HUES6 (cell line): Measurements from ENCODE around the gene REXO4.
A peak's percentile ranks its signal among the peaks of the same experiment; 100 is the strongest.

Source experiments
- H3K27ac ChIP-seq: 2 replicates; pipeline ENCODE4 v1.7.0; 2013; ENCODE audit warnings: low read depth, mild to moderate bottlenecking, low read length, inconsistent platforms
- H3K27me3 ChIP-seq: 2 replicates; pipeline ENCODE4 v1.6.1; 2013; ENCODE audit warnings: low read length; ENCODE audit not compliant: control insufficient read depth, insufficient read depth
- H3K36me3 ChIP-seq: 2 replicates; pipeline ENCODE4 v1.6.1; 2013; ENCODE audit warnings: low read length; ENCODE audit not compliant: control insufficient read depth, insufficient read depth
- H3K4me1 ChIP-seq: 2 replicates; pipeline ENCODE4 v1.6.1; 2013; ENCODE audit warnings: low read length; ENCODE audit not compliant: control insufficient read depth, insufficient read depth
- H3K4me3 ChIP-seq: 2 replicates; pipeline ENCODE4 v1.5.1; 2013; ENCODE audit warnings: low read depth, low read length
- H3K9ac ChIP-seq: one replicate; pipeline ENCODE4 v1.6.1; 2013; ENCODE audit warnings: mild to moderate bottlenecking, low read length
- H3K9me3 ChIP-seq: 2 replicates; pipeline ENCODE4 v1.6.1; 2013; ENCODE audit warnings: low read depth, low read length; ENCODE audit not compliant: control insufficient read depth, insufficient read depth

REXO4 gene

GRCh38 chr9:133375724-133376654 is 41.8 kb downstream of the REXO4 start, which contains the start of the genes STKLD1 and SURF4:
Gene STKLD1, plus strand, starts transcription at chr9:133376366. Its CDS starts 108 bp downstream, at chr9:133376474.
Gene SURF4, minus strand, starts transcription at chr9:133376060. Its CDS starts 91 bp downstream, at chr9:133375969.
- H3K36me3 ChIP-seq: peaks cover 23% of the 10 kb centered on the region
- H3K9me3 ChIP-seq: no peaks in the 10 kb centered on the region
- peak within 1 kb of the TSS; percentile 91 for H3K4me3 ChIP-seq
- H3K4me1 ChIP-seq: peaks cover 3% of the 10 kb centered on the region; the same call in 1 of the 2 replicates
- peak within 1 kb of the TSS; percentile 94 for H3K9ac ChIP-seq
- H3K27ac ChIP-seq: peak within 1 kb of the TSS; percentile 86
- peaks cover 12% of the 10 kb centered on the region; the same call in 1 of the 2 replicates for H3K27me3 ChIP-seq

- H3K4me3 ChIP-seq: peak overlapping the region; percentile 91
- no peaks in the 10 kb centered on the region for H3K9me3 ChIP-seq
- H3K4me1 ChIP-seq: peaks cover 3% of the 10 kb centered on the region; the same call in 1 of the 2 replicates
- H3K27ac ChIP-seq: peak overlapping the region; percentile 86
- peaks cover 12% of the 10 kb centered on the region; the same call in 1 of the 2 replicates for H3K27me3 ChIP-seq
- peak overlapping the region; percentile 94 for H3K9ac ChIP-seq
- peaks cover 31% of the 10 kb centered on the region for H3K36me3 ChIP-seq
Observed at GRCh38 chr9:133375116-133375723, 42.6 kb downstream of the REXO4 start.

- Histone ChIP-seq H3K27me3 (peaks cover 12% of the 10 kb centered on the region; the same call in 1 of the 2 replicates), H3K36me3 (peaks cover 37% of the 10 kb centered on the region), H3K4me3 (peak overlapping the region; percentile 91), H3K27ac (peak overlapping the region; percentile 86; the same call in 1 of the 2 replicates), H3K9me3 (no peaks in the 10 kb centered on the region), H3K4me1 (peaks cover 3% of the 10 kb centered on the region; the same call in 1 of the 2 replicates), H3K9ac (peak overlapping the region; percentile 94)
Observed at GRCh38 chr9:133374612-133375115, 43.1 kb downstream of the REXO4 start.

GRCh38 chr9:133372144-133372543 is 45.7 kb downstream of the REXO4 start:
- Histone ChIP-seq H3K4me3 (no peak overlapping the region), H3K4me1 (no peaks in the 10 kb centered on the region; the same call in 1 of the 2 replicates), H3K27me3 (peaks cover 8% of the 10 kb centered on the region; the same call in 1 of the 2 replicates), H3K9me3 (no peaks in the 10 kb centered on the region), H3K9ac (no peak overlapping the region), H3K27ac (no peak overlapping the region), H3K36me3 (peaks cover 61% of the 10 kb centered on the region)

- Histone ChIP-seq H3K27ac (no peak overlapping the region), H3K4me1 (no peaks in the 10 kb centered on the region; the same call in 1 of the 2 replicates), H3K27me3 (no peaks in the 10 kb centered on the region), H3K9ac (peak overlapping the region; percentile 32), H3K36me3 (peaks cover 69% of the 10 kb centered on the region), H3K4me3 (no peak overlapping the region), H3K9me3 (no peaks in the 10 kb centered on the region)
Observed at GRCh38 chr9:133371261-133371711, 46.5 kb downstream of the REXO4 start.

- Histone ChIP-seq H3K36me3 (peaks cover 75% of the 10 kb centered on the region), H3K27me3 (no peaks in the 10 kb centered on the region), H3K4me1 (no peaks in the 10 kb centered on the region; the same call in 1 of the 2 replicates), H3K9me3 (no peaks in the 10 kb centered on the region), H3K9ac (no peak overlapping the region), H3K27ac (no peak overlapping the region), H3K4me3 (no peak overlapping the region)
Observed at GRCh38 chr9:133370685-133371084, 47.1 kb downstream of the REXO4 start.

- Histone ChIP-seq H3K9ac (no peak overlapping the region), H3K9me3 (no peaks in the 10 kb centered on the region), H3K27me3 (no peaks in the 10 kb centered on the region), H3K36me3 (peaks cover 83% of the 10 kb centered on the region), H3K27ac (no peak overlapping the region), H3K4me3 (no peak overlapping the region), H3K4me1 (no peaks in the 10 kb centered on the region; the same call in 1 of the 2 replicates)
Observed at GRCh38 chr9:133369933-133370332, 47.9 kb downstream of the REXO4 start.

GRCh38 chr9:133369422-133369821 is 48.4 kb downstream of the REXO4 start:
- H3K36me3 ChIP-seq: peaks cover 86% of the 10 kb centered on the region
- no peak overlapping the region for H3K9ac ChIP-seq
- H3K27ac ChIP-seq: no peak overlapping the region
- no peaks in the 10 kb centered on the region for H3K9me3 ChIP-seq
- H3K4me1 ChIP-seq: no peaks in the 10 kb centered on the region; the same call in 1 of the 2 replicates
- H3K4me3 ChIP-seq: no peak overlapping the region
- H3K27me3 ChIP-seq: no peaks in the 10 kb centered on the region

GRCh38 chr9:133368249-133368881 is 49.4 kb downstream of the REXO4 start:
- Histone ChIP-seq H3K36me3 (peaks cover 97% of the 10 kb centered on the region), H3K4me1 (no peaks in the 10 kb centered on the region; the same call in 1 of the 2 replicates), H3K9me3 (no peaks in the 10 kb centered on the region), H3K27ac (no peak overlapping the region), H3K27me3 (no peaks in the 10 kb centered on the region), H3K4me3 (no peak overlapping the region), H3K9ac (no peak overlapping the region)

- Histone ChIP-seq H3K36me3 (peaks cover 97% of the 10 kb centered on the region), H3K9ac (no peak overlapping the region), H3K4me3 (no peak overlapping the region), H3K4me1 (no peaks in the 10 kb centered on the region; the same call in 1 of the 2 replicates), H3K27me3 (no peaks in the 10 kb centered on the region), H3K9me3 (no peaks in the 10 kb centered on the region), H3K27ac (no peak overlapping the region)
Observed at GRCh38 chr9:133367778-133368177, 50.0 kb downstream of the REXO4 start.
